GM12873 (cell line): ENCODE measurements around the gene DNAJC21.

ENCODE experiments used
- TF ChIP-seq, protein P1 (sequence below): IDR thresholded peaks from 2 replicates; pipeline ENCODE4 v1.5.1; 2012; ENCODE audit warnings: low read depth, mild to moderate bottlenecking, moderate library complexity, low read length, control low read depth; ENCODE audit not compliant: insufficient read depth; ENCODE audit errors: missing control alignments

DNAJC21 gene

GRCh38 chr5:34959323-34959722 lies 30.0 kb downstream of the DNAJC21 start:
- TF ChIP-seq, protein P1, sequence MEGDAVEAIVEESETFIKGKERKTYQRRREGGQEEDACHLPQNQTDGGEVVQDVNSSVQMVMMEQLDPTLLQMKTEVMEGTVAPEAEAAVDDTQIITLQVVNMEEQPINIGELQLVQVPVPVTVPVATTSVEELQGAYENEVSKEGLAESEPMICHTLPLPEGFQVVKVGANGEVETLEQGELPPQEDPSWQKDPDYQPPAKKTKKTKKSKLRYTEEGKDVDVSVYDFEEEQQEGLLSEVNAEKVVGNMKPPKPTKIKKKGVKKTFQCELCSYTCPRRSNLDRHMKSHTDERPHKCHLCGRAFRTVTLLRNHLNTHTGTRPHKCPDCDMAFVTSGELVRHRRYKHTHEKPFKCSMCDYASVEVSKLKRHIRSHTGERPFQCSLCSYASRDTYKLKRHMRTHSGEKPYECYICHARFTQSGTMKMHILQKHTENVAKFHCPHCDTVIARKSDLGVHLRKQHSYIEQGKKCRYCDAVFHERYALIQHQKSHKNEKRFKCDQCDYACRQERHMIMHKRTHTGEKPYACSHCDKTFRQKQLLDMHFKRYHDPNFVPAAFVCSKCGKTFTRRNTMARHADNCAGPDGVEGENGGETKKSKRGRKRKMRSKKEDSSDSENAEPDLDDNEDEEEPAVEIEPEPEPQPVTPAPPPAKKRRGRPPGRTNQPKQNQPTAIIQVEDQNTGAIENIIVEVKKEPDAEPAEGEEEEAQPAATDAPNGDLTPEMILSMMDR: no peak

DNA sequence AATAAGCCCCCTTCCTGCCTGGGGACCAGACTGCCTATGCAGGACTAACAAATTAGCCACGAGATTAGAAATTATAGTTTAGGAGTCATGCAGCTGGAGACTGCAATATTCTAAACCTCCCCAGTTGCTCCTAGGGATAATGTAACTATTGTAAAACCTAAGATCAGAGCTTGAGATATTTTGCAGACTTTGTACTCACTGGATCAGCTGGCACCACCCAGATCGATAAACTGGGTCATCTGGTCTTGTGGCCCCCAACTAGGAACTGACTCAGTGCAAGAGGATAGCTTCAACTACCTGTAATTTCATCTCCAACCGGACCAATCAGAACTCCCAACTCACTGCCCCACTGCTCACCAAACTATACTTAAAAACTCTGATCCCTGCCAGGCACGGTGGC lies 38.2 kb downstream of the DNAJC21 start:
- TF ChIP-seq, protein P1: no peak

DNA sequence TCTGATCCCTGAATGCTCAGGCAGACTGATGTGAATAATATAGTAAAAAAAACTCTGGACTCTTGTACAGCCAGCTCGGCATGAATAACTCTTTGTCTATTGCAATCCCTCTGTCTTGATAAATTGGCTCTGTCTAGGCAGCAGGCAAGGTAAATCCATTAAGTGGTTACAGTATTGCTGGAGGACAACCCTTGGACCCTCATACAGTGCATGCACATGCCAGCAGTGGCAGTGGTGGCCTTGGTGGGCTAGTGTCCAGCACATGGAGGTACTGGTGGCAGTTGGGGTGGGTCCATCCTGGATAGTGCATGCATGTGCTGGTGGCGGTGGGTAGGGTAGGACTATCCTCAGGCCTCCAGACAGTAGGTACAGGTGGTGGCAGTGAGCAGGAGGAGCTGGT lies 38.9 kb downstream of the DNAJC21 start:
- TF ChIP-seq, protein P1: no peak

DNA sequence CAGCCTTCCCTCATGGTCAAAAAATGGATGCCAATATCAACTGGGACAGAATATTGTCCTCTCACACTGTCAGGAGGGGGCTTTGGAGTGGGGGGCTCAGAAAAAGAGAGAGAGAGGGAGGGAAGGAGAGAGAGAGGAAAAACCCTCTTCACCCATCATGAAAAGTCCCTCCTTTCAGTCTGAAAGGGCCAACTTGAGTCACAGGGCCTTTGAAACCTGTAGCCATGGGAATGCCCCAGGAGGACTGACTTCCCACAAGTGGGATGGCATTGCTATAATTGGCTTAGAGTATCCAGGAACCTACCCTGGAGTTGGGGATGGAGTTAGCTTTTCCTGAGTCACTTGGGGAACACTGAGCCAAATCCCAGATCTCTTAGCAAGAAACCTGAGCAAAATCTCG lies 41.2 kb downstream of the DNAJC21 start:
- TF ChIP-seq, protein P1: no peak

- TF ChIP-seq, protein P1: no peak
Observed at GRCh38 chr5:34976347-34976746, 47.0 kb downstream of the DNAJC21 start.

DNA sequence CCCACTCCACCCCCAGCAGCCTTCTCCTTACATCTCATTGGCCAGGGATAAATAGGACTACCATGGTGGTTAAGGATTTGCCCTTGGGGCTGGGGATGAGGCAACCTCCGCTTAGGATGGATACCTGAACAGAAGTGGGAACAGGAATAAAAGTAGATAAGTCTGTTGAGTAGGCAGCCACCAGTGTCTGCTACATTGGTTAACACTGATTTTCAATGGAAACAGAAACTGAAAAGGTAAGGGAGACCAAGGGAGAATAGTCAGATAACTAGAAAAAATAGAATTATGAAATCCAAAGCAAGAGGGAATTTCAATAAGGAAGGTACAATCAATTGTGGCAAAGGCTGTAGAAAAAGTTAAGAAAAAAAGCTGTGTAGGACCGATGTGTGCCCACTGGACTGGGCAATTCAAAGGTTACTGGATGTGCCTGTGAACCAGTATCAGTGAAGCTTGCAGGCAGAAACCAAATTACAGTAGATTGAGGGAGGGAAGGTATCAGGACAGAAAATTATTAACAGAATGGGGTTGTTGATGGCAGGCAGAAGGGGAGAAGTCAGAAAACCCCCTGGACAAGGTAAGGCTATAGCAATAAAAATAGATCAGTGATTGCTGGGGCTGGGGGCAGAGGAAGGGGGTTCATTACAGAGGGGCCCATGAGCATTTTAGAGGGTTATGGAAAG lies 48.7 kb downstream of the DNAJC21 start:
- TF ChIP-seq, protein P1: no peak

DNA sequence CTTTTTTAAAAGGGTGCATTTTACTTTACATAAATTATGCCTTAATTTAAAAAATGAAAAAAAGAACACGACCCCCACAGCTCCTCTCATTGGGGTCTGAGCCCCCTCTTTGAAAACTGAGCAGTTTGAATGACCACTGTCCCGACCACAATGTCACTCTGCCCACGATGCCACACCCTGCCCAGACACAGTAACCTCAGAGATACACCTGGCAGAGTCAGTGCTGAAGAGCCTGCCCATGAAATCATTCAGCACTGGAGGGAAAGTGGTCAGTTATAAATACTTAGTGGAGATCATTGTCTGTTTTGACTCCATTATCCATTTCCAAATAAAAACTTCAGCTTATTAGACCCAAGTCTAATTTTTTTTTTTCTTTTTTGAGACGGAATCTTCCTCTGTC lies 49.3 kb downstream of the DNAJC21 start:
- TF ChIP-seq, protein P1: no peak
